Activated T-helper 17 cell treated with anti-CD3 and anti-CD28 coated beads, Interleukin-2, amount 50 U/mL, for 72 hours (primary cell): ENCODE data around the gene RABGGTB. TPM values are rescaled to one million over a fixed set of nuclear protein-coding genes. Genes with fewer than 3 reads are reported as not detected.
"Not testable (repeated sequence)": the region's sequence is repeated elsewhere in the genome, so short reads cannot be mapped to it uniquely, and the experiment has no call there.

Experiments
- ATAC-seq: fragments of 150-1000 bp; cut with Tn5 transposase; replicated peaks from 2 replicates; pipeline ENCODE4 v1.10.0; 2021; ENCODE audit warnings: mild to moderate bottlenecking, moderate library complexity
- H3K27ac Mint-ChIP-seq: one replicate; pipeline ENCODE4 v1.8.0; 2022; ENCODE audit warnings: mixed read lengths
- H3K27me3 Mint-ChIP-seq: one replicate; pipeline ENCODE4 v1.8.0; 2022; ENCODE audit warnings: mixed read lengths
- H3K36me3 Mint-ChIP-seq: one replicate; pipeline ENCODE4 v1.8.0; 2022; ENCODE audit warnings: low read depth, mild to moderate bottlenecking, mixed read lengths
- H3K4me1 Mint-ChIP-seq: one replicate; pipeline ENCODE4 v1.8.0; 2022; ENCODE audit warnings: mixed read lengths
- H3K4me3 Mint-ChIP-seq: one replicate; pipeline ENCODE4 v1.8.0; 2022; ENCODE audit warnings: mild to moderate bottlenecking, mixed read lengths
- H3K9me3 Mint-ChIP-seq: one replicate; pipeline ENCODE4 v1.8.0; 2022; ENCODE audit warnings: mixed read lengths
- total RNA-seq, 2 donors: library from RNA; stranded (reverse); gene quantifications; one replicate each; pipeline ENCODE4 v1.2.3, GENCODE V29; 2022

The RABGGTB gene
- total RNA-seq, 2 donors from 2014 or later = 109 to 165 TPM

DNA sequence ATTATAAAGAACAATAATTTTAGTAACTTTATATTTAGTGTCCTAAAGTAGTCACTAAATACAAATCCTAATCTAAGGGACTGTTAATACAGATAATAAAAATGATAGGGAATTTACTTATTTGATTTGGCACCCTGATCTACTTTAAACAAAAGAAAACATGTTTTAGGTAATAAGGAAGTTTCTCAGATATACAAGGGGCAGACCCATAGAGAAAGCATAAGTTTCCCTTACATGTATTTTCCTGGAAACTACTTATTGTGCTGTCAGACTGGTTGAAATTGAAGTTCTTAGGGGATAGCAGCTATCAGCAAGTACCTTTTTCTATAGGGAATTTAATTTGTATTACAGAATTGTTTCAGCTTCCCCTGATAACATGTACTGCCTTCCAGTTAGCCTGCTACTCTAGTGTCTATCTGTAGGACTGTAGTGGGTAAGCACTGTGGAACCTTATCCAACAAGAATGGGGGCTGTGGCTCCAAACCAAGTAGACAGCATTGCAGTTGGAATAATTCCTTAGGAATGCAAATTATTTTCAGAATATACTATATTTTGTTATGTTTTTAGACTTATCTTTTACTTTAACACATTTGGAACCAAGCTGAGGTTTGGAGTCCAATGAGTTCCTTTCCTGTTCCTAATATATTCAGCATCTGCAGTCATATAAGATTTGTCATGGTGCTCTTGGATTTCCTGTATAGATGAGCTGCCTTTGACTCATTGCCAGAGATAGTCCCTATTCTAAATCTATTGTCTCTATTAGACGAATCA, 25.3 kb downstream of the RABGGTB start:
- Mint-ChIP-seq H3K9me3 (no peaks in the 10 kb centered on the region), H3K4me1 (no peaks in the 10 kb centered on the region), H3K36me3 (no peaks in the 10 kb centered on the region), H3K27ac (no peak overlapping the region), H3K4me3 (no peak overlapping the region), H3K27me3 (no peaks in the 10 kb centered on the region)
- ATAC-seq = no peak

DNA sequence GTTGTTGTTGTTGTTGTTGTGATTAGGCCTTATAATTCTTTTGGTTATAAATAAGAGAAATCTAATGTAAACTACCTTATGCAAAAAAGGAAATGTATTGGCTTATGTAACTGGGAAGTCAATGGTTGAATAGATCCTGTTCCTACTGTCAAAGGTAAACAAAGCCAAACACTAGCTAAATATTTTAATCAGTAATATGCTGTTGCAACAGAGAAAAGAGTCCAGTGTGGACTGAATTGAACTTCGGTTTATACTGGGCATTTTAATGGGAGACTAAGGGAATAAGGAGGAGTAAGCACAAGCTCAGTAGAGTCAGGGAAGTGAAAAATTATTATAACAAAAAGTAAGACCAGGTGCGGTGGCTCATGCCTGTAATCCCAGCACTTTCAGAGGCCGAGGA, 26.0 kb downstream of the RABGGTB start:
- Mint-ChIP-seq H3K27ac (no peak overlapping the region), H3K36me3 (no peaks in the 10 kb centered on the region), H3K4me1 (no peaks in the 10 kb centered on the region), H3K27me3 (no peaks in the 10 kb centered on the region), H3K4me3 (no peak overlapping the region), H3K9me3 (no peaks in the 10 kb centered on the region)
- no peak for ATAC-seq

DNA sequence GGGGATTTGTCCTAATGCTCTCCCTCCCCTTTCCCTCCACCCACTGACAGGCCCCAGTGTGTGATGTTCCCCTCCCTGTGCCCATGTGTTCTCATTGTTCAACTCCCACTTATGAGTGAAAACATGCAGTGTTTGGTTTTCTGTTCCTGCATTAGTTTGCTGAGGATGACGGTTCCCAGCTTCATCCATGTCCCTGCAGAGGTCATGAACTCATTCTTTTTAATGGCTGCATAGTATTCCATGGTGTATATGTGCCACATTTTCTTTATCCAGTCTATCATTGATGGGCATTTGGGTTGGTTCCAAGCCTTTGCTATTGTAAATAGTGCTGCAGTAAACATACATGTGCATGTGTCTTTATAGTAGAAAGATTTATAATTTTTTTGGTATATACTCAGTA, 37.5 kb downstream of the RABGGTB start:
- H3K27me3 Mint-ChIP-seq, ATAC-seq, H3K9me3 Mint-ChIP-seq, H3K4me3 Mint-ChIP-seq, H3K4me1 Mint-ChIP-seq, H3K27ac Mint-ChIP-seq: not testable (repeated sequence)
- H3K36me3 Mint-ChIP-seq = peaks cover 18% of the 10 kb centered on the region

DNA sequence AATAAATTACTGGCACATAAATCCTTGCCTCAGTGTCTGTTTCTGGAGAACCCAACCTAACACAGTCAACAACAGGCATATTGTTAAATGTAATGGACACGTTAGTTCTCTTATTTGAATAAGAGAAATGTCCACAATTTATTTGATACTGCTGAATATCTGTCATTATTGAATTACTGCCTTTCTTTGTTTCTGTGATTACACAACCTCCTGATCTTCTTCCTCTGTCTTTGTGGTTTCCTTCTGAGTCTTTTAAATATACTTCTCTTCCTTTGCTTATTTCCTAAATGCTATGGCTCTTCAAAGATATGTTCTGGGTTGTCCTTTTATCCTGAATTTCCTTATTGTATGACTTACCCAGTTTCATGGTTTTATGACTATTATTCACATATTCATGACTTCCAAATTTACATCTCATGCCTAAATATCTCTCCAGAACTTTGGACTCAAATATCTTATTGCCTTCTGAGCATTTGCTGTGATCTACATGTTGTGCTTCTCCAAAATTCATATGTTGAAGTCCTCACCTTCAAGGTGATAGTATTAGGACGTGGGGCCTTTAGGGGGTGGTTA, 50.6 kb downstream of the RABGGTB start:
- Mint-ChIP-seq H3K4me3 (no peak overlapping the region), H3K9me3 (peaks cover 36% of the 10 kb centered on the region), H3K27ac (no peak overlapping the region), H3K27me3 (peaks cover 4% of the 10 kb centered on the region), H3K4me1 (no peaks in the 10 kb centered on the region), H3K36me3 (no peaks in the 10 kb centered on the region)
- no peak for ATAC-seq

DNA sequence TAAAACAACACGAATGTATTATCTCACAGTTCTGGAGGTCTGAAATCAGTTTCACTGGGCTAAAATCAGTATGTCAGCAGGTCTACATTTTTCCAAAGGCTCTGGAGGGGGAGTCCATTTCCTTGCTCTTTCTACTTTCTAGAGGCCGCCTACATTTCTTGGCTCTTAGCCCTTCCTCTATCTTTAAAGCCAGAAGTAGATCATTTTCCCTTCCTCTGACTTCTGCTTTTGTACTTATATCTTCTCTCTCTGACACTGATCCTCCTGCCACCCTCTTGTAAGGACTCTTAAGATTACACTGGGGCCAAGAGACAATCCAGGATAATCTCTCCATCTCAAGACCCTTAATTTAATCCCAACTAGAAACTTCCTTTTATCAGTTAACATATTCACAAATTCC, 52.0 kb downstream of the RABGGTB start:
- Mint-ChIP-seq H3K9me3 (peaks cover 27% of the 10 kb centered on the region), H3K27ac (no peak overlapping the region), H3K4me1 (no peaks in the 10 kb centered on the region), H3K27me3 (peaks cover 4% of the 10 kb centered on the region), H3K36me3 (no peaks in the 10 kb centered on the region), H3K4me3 (no peak overlapping the region)
- ATAC-seq = no peak

GRCh38 chr1:75841421-75841820, 55.4 kb downstream of the RABGGTB start:
- Mint-ChIP-seq H3K9me3 (peaks cover 15% of the 10 kb centered on the region), H3K36me3 (no peaks in the 10 kb centered on the region), H3K27me3 (peaks cover 4% of the 10 kb centered on the region), H3K4me1 (no peaks in the 10 kb centered on the region), H3K4me3 (no peak overlapping the region), H3K27ac (no peak overlapping the region)
- no peak for ATAC-seq

Other genes starting within 250 kb of the RABGGTB start
- under 1 TPM in 1 of 2 donors, not detected in 1; 0.61 TPM for gene SLC44A5, start 175.1 kb upstream of the RABGGTB start, total RNA-seq
- gene ACADM, start 61.5 kb upstream of the RABGGTB start, total RNA-seq = 10 to 100 TPM; 41.3 to 61.9 TPM
- under 1 TPM; 0.32 to 0.95 TPM for gene MSH4, start 10.6 kb downstream of the RABGGTB start, total RNA-seq
- gene ASB17, start 146.1 kb downstream of the RABGGTB start, total RNA-seq = not detected